Left ventricle myocardium inferior (tissue), 1 donor: ENCODE data around the gene PNMA6E. TPM values are rescaled to one million over a fixed set of nuclear protein-coding genes. Genes with fewer than 3 reads are reported as not detected.
"Not testable (repeated sequence)": the region's sequence is repeated elsewhere in the genome, so short reads cannot be mapped to it uniquely, and the experiment has no call there.

Source experiments
- DNase-seq: peaks from one replicate; pipeline ENCODE4 v3.0.0-alpha.2; 2020
- H3K27ac ChIP-seq: fragments of 200-600 bp; replicated peaks from 2 replicates; pipeline ENCODE4 v1.8.0; 2021
- H3K27me3 ChIP-seq: fragments of 200-600 bp; 2 replicates; pipeline ENCODE4 v1.8.0; 2021; ENCODE audit warnings: low read depth
- H3K36me3 ChIP-seq: fragments of 200-600 bp; 2 replicates; pipeline ENCODE4 v1.8.0; 2021
- H3K4me1 ChIP-seq: fragments of 200-600 bp; 2 replicates; pipeline ENCODE4 v1.8.0; 2021
- H3K4me3 ChIP-seq: fragments of 200-600 bp; 2 replicates; pipeline ENCODE4 v1.8.0; 2021; ENCODE audit warnings: mild to moderate bottlenecking, moderate library complexity
- H3K9me3 ChIP-seq: fragments of 200-600 bp; replicated peaks from 2 replicates; pipeline ENCODE4 v1.8.0; 2021
- intact Hi-C: fragments of 100-400 bp; cut with micrococcal nuclease; formaldehyde crosslinking; loops from one replicate; pipeline ENCODE4 v1.11.0; 2022
- total RNA-seq: library from RNA; stranded (reverse); fragmentation: NEBNext Ultra II Directional; extraction: Animal tissue kit (Norgen Biotek cat#: 25700); gene quantifications from one replicate; pipeline ENCODE4 v1.2.1, GENCODE V29; 2021
- TF ChIP-seq, protein P1 (sequence below): fragments of 200-600 bp; IDR thresholded peaks from 2 replicates; pipeline ENCODE4 v1.8.0; 2021; ENCODE audit warnings: antibody characterized with exemption, mild to moderate bottlenecking, borderline replicate concordance
- donor health status: DM: no; HTN: yes; CAD: no; lungs with severe emphysema.

Gene PNMA6E
- total RNA-seq, 1 donor from 2014 or later: not detected

DNA sequence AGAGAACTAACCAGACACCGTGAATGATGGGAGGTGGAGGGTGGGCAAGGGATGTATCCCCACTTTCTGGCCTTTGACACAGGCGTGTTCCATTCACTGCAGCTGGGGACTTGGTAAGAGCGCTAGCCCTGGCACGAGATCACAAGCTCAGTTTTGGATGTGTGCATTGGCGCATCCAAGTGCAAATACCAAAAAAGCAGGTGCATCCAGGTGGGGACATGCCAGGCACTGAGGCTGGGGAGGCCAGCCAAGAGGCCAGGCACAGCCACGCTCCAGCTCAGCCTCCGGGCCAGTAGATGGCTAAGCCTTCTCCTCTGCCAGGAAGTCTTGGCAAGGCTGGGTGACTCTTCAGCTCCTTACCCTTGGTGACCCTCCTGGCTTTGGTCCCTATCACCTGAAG is 5.8 kb upstream of the PNMA6E start:
- Histone ChIP-seq H3K9me3 (no peaks in the 10 kb centered on the region), H3K36me3 (no peaks in the 10 kb centered on the region), H3K4me1 (peaks cover 5% of the 10 kb centered on the region), H3K27me3 (peaks cover 3% of the 10 kb centered on the region), H3K27ac (no peak overlapping the region), H3K4me3 (no peak overlapping the region)
- intact Hi-C loops: no loop called here
- no peak for DNase-seq
- TF ChIP-seq, protein P1, sequence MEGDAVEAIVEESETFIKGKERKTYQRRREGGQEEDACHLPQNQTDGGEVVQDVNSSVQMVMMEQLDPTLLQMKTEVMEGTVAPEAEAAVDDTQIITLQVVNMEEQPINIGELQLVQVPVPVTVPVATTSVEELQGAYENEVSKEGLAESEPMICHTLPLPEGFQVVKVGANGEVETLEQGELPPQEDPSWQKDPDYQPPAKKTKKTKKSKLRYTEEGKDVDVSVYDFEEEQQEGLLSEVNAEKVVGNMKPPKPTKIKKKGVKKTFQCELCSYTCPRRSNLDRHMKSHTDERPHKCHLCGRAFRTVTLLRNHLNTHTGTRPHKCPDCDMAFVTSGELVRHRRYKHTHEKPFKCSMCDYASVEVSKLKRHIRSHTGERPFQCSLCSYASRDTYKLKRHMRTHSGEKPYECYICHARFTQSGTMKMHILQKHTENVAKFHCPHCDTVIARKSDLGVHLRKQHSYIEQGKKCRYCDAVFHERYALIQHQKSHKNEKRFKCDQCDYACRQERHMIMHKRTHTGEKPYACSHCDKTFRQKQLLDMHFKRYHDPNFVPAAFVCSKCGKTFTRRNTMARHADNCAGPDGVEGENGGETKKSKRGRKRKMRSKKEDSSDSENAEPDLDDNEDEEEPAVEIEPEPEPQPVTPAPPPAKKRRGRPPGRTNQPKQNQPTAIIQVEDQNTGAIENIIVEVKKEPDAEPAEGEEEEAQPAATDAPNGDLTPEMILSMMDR: no peak

DNA sequence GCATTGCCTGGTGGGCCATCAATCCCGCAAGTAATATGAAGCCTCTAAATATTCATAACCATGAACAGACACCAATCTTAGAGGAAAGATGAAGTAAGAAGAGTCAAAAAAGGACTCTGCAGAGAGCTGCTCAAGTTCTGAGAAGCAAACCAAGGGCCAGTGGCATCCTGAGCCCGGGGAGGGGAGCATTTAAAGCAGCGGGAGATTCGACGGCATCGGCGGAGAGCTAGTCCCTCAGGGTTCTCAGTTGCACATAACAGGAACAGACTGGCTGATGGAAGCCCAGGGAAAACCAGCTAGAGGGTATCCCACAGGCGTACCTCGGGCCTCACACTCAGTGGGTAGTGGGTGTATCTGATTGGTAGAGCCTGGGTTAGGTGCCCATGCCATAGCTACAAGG is 4.9 kb upstream of the PNMA6E start:
- no peak overlapping the region for H3K4me3 ChIP-seq
- no peak overlapping the region for H3K27ac ChIP-seq

DNA sequence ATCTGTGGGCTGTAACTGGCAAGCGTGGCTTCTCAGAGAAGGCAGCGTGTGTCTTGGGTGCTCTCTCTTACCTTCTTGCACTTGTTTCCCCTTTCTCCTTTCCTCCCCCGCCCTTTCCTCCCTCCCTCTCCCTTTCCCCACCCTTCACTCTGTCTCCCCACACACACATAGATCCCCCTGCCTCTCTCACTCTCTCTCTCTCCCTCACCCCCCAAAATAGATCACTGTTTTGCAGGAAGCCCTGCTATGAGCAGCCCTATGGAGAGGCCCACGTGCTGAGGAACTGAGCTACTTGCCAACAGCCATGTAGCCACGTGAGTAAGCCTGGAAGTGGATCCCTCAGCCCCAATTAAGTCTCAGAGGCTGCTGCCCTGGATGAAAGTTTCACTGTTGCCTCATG is 4.3 kb upstream of the PNMA6E start:
- Histone ChIP-seq H3K27me3 (no peaks in the 10 kb centered on the region), H3K27ac (no peak overlapping the region)

More for the DNA sequence above, 4.9 kb upstream of the PNMA6E start:
- no peaks in the 10 kb centered on the region for H3K4me1 ChIP-seq
- no peak for DNase-seq
- no peaks in the 10 kb centered on the region for H3K27me3 ChIP-seq
- H3K9me3 ChIP-seq: no peaks in the 10 kb centered on the region
- no peaks in the 10 kb centered on the region for H3K36me3 ChIP-seq
- TF ChIP-seq, protein P1: no peak
- intact Hi-C loops: no loop called here

DNA sequence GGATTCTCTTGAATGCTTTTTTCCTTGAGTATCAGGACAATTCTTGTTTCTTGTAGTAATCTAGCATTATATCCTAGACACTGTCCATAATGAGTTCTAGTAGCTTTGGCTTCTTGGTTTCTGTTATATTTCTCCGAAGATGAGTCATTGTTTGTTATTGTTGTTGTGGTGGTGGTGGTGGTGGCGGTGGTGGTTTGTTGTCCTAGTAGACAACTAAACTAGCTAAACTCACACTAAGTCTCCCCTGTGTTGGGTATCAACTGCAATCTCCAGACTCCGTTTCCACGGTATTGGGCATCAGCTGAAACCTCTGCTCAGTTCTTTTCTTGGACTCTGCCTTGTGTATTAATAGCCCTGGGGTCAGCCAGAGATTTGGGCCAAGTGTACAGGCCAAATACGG is 3.2 kb upstream of the PNMA6E start:
- H3K9me3 ChIP-seq, H3K36me3 ChIP-seq, H3K27ac ChIP-seq, intact Hi-C loops, H3K4me3 ChIP-seq, H3K4me1 ChIP-seq, DNase-seq, H3K27me3 ChIP-seq: not testable (repeated sequence)

More for the DNA sequence above, 4.3 kb upstream of the PNMA6E start:
- DNase-seq: no peak
- H3K36me3 ChIP-seq: no peaks in the 10 kb centered on the region
- H3K9me3 ChIP-seq: no peaks in the 10 kb centered on the region
- intact Hi-C loops: no loop called here
- H3K4me3 ChIP-seq: no peak overlapping the region
- TF ChIP-seq, protein P1: no peak
- no peaks in the 10 kb centered on the region for H3K4me1 ChIP-seq

DNA sequence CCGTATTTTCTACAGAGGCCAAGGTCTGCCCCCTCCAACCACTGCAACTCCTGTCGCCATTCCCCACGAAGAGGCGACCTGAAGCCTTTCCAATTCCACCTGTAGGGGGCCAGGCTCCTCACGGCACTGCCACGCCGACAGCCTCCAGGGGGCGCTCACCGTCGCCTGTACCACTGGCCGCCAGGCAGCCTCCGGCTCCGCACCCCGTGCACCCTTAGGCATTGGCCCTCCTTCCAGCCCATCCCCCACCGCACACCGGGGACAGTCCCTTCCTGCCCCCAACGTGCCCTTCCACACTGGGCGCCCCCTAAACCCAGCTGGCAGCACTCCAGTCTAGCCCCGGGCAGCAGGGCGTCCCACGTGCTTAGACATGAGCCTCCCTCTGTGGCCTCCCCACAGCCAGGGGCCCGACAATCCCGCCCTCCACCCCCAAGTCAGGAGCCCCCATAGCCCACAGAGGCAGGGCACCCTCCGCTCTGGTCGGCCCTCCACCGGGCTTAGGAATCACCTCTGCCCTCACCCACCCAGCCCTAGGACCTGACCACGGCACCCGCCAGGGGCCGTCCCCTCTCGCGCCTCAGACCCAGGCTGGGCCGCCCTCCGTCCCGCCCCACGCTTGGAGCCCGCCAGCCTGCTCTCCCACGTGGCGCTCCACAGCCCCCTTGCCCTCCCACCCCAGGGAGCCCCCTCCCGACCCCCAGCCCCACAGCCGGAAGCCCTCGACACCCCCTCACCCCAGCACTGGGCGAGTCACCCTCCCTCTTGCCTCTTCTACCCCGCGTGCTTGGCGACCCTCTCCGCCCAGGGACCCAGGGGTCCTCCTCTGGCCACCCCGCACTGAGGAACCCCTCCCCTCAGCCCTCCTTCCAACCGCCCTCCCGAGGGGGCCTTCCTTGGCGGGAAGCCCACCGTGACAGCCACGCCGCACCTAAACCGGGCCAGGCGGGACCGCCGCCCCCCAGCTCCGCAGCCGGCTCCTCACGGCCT is 711 bp downstream of the PNMA6E start:
- H3K27me3 ChIP-seq: no peaks in the 10 kb centered on the region
- intact Hi-C loops: no loop called here
- no peaks in the 10 kb centered on the region for H3K36me3 ChIP-seq
- no peak for DNase-seq
- H3K27ac ChIP-seq: no peak overlapping the region
- no peaks in the 10 kb centered on the region for H3K9me3 ChIP-seq
- H3K4me3 ChIP-seq: no peak overlapping the region
- H3K4me1 ChIP-seq: no peaks in the 10 kb centered on the region
- TF ChIP-seq, protein P1: peak; percentile 63
